IPS-NIHi7 (cell line): ENCODE measurements around the gene WDR46.
"Not testable (repeated sequence)": the region's sequence is repeated elsewhere in the genome, so short reads cannot be mapped to it uniquely, and the experiment has no call there.

Experiments used
- DNase-seq: peaks from one replicate; pipeline ENCODE4 v3.0.0; 2012; ENCODE audit warnings: mixed read lengths; ENCODE audit errors: extremely low spot score

The WDR46 gene

GRCh38 chr6:33271117-33271467 is 17.9 kb downstream of the WDR46 start:
- DNase-seq: no peak

GRCh38 chr6:33264015-33264414 is 25.0 kb downstream of the WDR46 start:
- no peak for DNase-seq

GRCh38 chr6:33262490-33262889 is 26.5 kb downstream of the WDR46 start:
- not testable (repeated sequence) for DNase-seq

GRCh38 chr6:33259032-33259431 is 30.0 kb downstream of the WDR46 start:
- DNase-seq: no peak

- DNase-seq: no peak
Observed at GRCh38 chr6:33254591-33254990, 34.4 kb downstream of the WDR46 start.

GRCh38 chr6:33252759-33253158 is 36.3 kb downstream of the WDR46 start:
- no peak for DNase-seq

- DNase-seq: no peak
Observed at GRCh38 chr6:33251395-33252012, 37.5 kb downstream of the WDR46 start.

- no peak for DNase-seq
Observed at GRCh38 chr6:33250731-33251130, 38.3 kb downstream of the WDR46 start.

GRCh38 chr6:33249732-33250630 is 39.1 kb downstream of the WDR46 start:
- peak; percentile 15 for DNase-seq

- peak; percentile 92 for DNase-seq
Observed at GRCh38 chr6:33248932-33249731, 39.9 kb downstream of the WDR46 start.

GRCh38 chr6:33248643-33248931 is 40.5 kb downstream of the WDR46 start:
- DNase-seq: no peak

- DNase-seq: peak; percentile 83
Observed at GRCh38 chr6:33247977-33248642, 40.9 kb downstream of the WDR46 start.

- DNase-seq: no peak
Observed at GRCh38 chr6:33243476-33243875, 45.6 kb downstream of the WDR46 start.

GRCh38 chr6:33241968-33242367 is 47.1 kb downstream of the WDR46 start:
- no peak for DNase-seq

- no peak for DNase-seq
Observed at GRCh38 chr6:33237741-33238140, 51.3 kb downstream of the WDR46 start.

GRCh38 chr6:33236852-33237251 is 52.2 kb downstream of the WDR46 start:
- DNase-seq: no peak

- DNase-seq: no peak
Observed at GRCh38 chr6:33236328-33236727, 52.7 kb downstream of the WDR46 start.

- DNase-seq: peak; percentile 31
Observed at GRCh38 chr6:33235221-33235634, 53.8 kb downstream of the WDR46 start.
